ENCODE data around the gene STPG4.

GRCh38 chr2:47172156-47172921, 17.2 kb upstream of the STPG4 start:
- no peak for TF ChIP-seq POLR2A (IDR thresholded peaks at IDR 0.05)
- no peak for TF ChIP-seq CTCF (IDR thresholded peaks at IDR 0.05)

Data from sigmoid colon (tissue), 3 donors.